ENCODE measurements around the gene ADCK2. TPM values are rescaled to one million over a fixed set of nuclear protein-coding genes. Genes with fewer than 3 reads are reported as not detected.

The ADCK2 gene
- total and polyA plus RNA-seq, 9 of the 15 experiments (the other 6 are each of a cell fraction or from before 2014, with no cell fraction given) = 0.08 to 14.3 (median 9.7) TPM

DNA sequence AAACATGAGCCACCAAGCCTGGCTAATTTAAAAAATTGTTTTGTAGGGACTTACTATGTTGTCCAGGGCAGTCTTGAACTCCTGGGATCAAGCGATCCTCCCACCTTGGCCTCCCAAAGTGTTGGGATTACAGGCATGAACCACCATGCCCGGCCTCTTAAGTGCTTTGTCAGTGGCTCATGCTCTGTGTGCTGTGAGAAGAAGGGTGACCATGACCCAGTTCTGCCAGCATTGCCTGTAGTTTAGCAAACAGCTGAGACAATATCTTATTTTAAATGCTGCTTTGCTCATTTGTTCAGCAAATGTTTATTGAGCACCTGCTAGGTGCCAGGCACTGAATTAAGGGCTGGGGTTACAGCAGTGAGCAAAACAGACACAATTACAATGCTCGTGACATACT, 9.0 kb downstream of the ADCK2 start:
- no peak overlapping the region for H3K4me2 ChIP-seq (ENCODE audit: insufficient read depth, low read length)
- H3K9ac ChIP-seq (ENCODE audit: insufficient read depth in 1 of 2, low read depth in 2 of 2, low read length in 2 of 2) = no peak overlapping the region
- H3K9me1 ChIP-seq (ENCODE audit: control insufficient read depth, insufficient read depth, low read length) = no peaks in the 10 kb centered on the region
- POLR2A ChIA-PET = interaction anchor here (1.7 kb wide), 1 partner anchor 26 kb away, joined by 4 read pairs; no protein-coding TSS in a partner anchor
- DNase-seq (ENCODE audit: extremely low read depth in 1 of 4, low spot score in 3 of 4) = no peak
- peaks cover 0 to 9% of the 10 kb centered on the region in 2 experiments; a peak in 1 of 5 replicates for H3K4me1 ChIP-seq (replicated peaks in 1 of 2; ENCODE audit: control insufficient read depth in 2 of 2, insufficient read depth in 2 of 2, low read length in 2 of 2)
- no peak for FAIRE-seq
- H3K79me2 ChIP-seq (ENCODE audit: control insufficient read depth, insufficient read depth, low read length) = no peaks in the 10 kb centered on the region
- peaks cover 7% of the 10 kb centered on the region; the same call in 1 of the 2 replicates for H4K20me1 ChIP-seq (replicated peaks; ENCODE audit: control insufficient read depth, insufficient read depth, low read length)
- no peak overlapping the region for H2AFZ ChIP-seq (ENCODE audit: low read depth, low read length)
- CTCF ChIA-PET (ENCODE audit: low intra/inter-chr PET ratio) = no interaction called here
- in situ Hi-C loops (cut with MboI) = no loop called here
- peaks cover 6% of the 10 kb centered on the region; the same call in 1 of the 3 replicates for H3K36me3 ChIP-seq (ENCODE audit: control insufficient read depth, insufficient read depth, low read length)
- 54% methylated on average over 3 of the region's 3 CpGs for WGBS (ENCODE audit: insufficient coverage, low coverage, missing lambda C conversion rate)
- BruUV-seq (replicated peaks) = no TSS peak
- no peak overlapping the region for H3K4me3 ChIP-seq
- no peak overlapping the region for H3K27ac ChIP-seq (ENCODE audit: extremely low read depth, low read depth, low read length)
- ATAC-seq = no peak
- TF ChIP-seq MCM3 (IDR thresholded peaks at IDR 0.05) (no peak), REST (IDR thresholded peaks at IDR 0.05; ENCODE audit: borderline replicate concordance) (no peak), REST (CRISPR knock-in tag; IDR thresholded peaks at IDR 0.05; ENCODE audit: low read depth) (no peak), FOXK2 (conservative IDR thresholded peaks at IDR 0.05 in 1 of 2, IDR thresholded peaks at IDR 0.05 in 1 of 2; ENCODE audit: low read depth in 2 of 2) (no peak), GABPB1 (CRISPR knock-in tag; IDR thresholded peaks at IDR 0.05) (no peak), PTRF (tag; IDR thresholded peaks at IDR 0.05) (no peak), GTF2B (IDR thresholded peaks at IDR 0.05; ENCODE audit: extremely low read depth, insufficient read length) (no peak)
- no peaks in the 10 kb centered on the region for H3K9me3 ChIP-seq (replicated peaks; ENCODE audit: control insufficient read depth, insufficient read depth, low read depth, low read length)
- intact Hi-C loops (cut with micrococcal nuclease) = no loop called here
- H3K27me3 ChIP-seq (ENCODE audit: control insufficient read depth in 2 of 2, insufficient read depth in 2 of 2, low read length in 2 of 2) = no peaks in the 10 kb centered on the region
